GM18517 (cell line): ENCODE results near the gene FUT4.
"Not testable (repeated sequence)": the region's sequence is repeated elsewhere in the genome, so short reads cannot be mapped to it uniquely, and the experiment has no call there.

ENCODE experiments used
- ATAC-seq: cut with Tn5 transposase; IDR thresholded peaks from one replicate; pipeline ENCODE4 v1.9.1; 2021; ENCODE audit warnings: mild to moderate bottlenecking, moderate library complexity; ENCODE audit not compliant: unreplicated experiment

Gene FUT4

DNA sequence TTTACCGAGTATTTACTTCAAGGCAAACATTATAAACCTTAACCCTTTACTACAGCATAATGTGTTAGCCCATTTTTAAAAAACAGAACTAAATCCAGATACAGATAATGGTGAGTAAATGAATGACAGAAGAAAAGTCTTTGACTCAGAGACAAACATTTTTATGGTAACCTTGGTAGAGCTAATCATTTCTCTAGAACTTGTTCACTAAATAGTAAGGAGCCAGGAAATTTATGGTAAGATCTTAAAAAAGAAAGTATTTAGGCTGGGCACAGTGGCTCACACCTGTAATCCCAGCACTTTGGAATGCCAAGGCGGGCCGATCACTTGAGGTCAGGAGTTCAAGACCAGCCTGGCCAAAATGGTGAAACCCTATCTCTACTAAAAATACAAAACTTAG is 11.5 kb upstream of the FUT4 start:
- ATAC-seq: no peak

DNA sequence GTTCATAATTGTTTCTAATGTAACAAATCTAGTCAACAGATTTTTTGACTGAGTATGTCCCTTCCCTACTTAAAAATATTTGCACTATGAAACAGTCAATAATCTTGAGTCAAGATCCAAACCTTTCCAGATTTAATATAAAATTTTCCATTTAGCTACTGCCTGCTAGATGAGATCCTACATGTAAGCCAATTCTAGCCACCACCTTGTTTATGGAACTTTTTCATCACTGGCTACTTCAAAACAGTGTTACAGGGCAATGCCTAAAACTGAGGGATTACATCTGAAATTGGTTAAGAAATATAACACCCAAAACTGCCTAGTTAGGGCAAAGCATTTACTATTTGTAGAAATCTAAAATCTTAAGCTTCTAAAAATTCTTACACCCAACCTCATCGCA is 10.5 kb upstream of the FUT4 start:
- no peak for ATAC-seq

DNA sequence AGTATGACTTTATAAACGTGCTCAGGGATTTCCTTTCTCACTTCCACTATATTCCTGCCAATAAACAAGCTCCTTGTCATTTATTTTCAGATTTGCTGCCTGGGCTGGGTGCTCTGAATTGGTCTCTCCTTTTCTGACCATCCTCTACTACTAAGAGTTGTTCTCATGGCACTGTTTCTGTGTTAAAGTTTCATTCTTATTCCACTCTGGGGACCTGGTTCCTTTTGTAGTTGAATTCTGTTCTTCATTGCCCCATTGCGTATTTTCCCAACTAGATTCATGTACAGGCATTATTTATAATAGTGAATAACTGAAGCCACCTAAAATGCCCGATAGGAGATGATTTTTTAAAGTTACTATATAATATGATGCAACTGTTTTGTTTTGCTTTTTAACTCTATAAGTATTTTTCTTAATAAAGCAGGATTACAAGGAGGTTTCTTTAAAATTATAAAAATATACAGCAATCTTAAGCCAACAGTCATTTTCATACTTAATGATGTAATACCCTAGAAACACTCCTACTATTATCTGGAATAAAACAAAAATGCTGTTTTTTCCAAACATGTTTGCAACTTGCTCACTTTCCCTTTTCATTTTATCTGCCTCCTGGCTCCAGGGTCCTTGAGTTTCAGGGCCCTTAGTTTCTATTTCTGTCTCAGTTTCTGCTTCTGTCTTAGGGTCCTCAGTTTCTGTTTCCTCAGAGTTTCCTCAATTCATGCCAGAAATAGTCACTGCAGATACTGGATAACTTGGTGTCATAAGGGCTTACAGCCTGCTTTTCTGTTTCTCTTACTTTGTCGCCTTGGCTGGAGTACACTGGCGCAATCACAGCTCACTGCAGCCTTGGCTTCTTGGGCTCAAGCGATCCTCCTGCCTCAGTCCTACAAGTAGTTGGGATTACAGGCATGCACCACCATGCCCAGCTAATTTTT is 9.8 kb upstream of the FUT4 start:
- no peak for ATAC-seq

DNA sequence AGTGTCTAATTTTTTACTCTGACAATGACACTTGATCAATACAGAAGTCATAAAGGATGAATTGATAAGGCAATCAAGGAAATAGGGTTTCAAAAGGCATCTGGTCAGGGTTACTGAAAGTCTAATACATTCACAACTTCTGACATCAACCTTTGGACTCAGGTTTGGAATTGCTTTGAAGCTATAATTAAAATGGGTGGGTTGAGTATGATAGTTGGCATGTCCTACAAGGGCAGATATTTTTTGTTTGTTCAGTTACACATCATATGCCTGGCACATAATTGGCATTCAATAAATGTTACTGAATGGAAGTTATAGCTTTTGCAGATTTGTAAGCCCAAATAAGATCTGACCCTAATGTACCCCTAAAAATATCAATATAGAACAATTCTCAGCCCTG is 7.3 kb upstream of the FUT4 start:
- ATAC-seq: no peak

DNA sequence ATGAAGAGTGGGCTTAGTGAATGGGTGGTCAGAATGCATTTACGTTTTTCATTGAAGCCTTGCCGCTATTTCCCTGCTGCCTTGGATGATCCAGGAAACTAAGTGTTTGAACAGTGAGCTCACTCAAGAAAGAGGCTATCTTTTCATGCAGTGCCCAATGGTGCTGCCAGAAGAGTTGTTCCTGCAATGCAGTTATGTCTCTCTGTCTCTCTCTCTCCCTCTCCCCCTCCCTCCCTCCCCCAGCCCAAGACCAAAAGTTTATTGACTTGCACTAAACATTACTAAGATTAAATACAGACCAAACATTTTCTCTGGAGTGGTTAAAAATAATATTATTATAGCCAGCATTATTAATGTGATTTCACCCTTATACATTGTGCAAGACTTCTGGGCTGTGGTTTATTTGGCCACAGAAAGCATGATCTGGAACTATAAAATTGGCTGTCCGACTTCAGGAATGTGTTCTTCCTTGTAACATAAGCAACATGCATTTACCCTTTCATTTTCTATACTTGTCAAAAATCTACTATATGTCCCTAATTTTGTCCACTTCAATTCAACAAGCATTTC is 6.6 kb upstream of the FUT4 start:
- ATAC-seq: no peak

DNA sequence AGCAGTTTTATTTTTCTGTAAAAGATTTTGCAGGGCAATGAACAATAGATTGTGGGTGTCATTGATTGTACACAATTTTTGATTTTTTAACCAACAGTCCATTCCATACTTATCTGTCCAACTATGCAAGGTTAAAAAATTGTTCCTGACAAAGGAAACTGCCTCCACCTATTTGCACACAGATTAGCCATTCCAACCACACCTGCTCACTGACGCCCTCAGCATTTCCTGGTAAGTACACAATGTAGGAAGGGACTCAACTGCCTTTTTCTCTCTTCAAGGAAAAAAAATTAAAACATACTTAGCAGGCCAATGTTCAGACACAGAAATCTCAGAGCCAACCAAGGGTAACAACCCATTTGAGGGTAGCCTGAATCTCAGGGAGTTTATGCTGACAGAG is 4.3 kb upstream of the FUT4 start:
- ATAC-seq: no peak

DNA sequence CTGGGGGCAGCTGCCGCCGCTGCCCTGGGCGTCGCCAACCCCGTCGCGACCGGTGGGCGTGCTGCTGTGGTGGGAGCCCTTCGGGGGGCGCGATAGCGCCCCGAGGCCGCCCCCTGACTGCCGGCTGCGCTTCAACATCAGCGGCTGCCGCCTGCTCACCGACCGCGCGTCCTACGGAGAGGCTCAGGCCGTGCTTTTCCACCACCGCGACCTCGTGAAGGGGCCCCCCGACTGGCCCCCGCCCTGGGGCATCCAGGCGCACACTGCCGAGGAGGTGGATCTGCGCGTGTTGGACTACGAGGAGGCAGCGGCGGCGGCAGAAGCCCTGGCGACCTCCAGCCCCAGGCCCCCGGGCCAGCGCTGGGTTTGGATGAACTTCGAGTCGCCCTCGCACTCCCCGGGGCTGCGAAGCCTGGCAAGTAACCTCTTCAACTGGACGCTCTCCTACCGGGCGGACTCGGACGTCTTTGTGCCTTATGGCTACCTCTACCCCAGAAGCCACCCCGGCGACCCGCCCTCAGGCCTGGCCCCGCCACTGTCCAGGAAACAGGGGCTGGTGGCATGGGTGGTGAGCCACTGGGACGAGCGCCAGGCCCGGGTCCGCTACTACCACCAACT is 1.0 kb downstream of the FUT4 start:
- ATAC-seq: no peak

DNA sequence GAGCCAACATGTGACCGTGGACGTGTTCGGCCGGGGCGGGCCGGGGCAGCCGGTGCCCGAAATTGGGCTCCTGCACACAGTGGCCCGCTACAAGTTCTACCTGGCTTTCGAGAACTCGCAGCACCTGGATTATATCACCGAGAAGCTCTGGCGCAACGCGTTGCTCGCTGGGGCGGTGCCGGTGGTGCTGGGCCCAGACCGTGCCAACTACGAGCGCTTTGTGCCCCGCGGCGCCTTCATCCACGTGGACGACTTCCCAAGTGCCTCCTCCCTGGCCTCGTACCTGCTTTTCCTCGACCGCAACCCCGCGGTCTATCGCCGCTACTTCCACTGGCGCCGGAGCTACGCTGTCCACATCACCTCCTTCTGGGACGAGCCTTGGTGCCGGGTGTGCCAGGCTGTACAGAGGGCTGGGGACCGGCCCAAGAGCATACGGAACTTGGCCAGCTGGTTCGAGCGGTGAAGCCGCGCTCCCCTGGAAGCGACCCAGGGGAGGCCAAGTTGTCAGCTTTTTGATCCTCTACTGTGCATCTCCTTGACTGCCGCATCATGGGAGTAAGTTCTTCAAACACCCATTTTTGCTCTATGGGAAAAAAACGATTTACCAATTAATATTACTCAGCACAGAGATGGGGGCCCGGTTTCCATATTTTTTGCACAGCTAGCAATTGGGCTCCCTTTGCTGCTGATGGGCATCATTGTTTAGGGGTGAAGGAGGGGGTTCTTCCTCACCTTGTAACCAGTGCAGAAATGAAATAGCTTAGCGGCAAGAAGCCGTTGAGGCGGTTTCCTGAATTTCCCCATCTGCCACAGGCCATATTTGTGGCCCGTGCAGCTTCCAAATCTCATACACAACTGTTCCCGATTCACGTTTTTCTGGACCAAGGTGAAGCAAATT is 1.8 kb downstream of the FUT4 start:
- ATAC-seq: no peak

DNA sequence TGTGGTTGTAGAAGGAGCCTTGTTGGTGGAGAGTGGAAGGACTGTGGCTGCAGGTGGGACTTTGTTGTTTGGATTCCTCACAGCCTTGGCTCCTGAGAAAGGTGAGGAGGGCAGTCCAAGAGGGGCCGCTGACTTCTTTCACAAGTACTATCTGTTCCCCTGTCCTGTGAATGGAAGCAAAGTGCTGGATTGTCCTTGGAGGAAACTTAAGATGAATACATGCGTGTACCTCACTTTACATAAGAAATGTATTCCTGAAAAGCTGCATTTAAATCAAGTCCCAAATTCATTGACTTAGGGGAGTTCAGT is 2.4 kb downstream of the FUT4 start:
- no peak for ATAC-seq

DNA sequence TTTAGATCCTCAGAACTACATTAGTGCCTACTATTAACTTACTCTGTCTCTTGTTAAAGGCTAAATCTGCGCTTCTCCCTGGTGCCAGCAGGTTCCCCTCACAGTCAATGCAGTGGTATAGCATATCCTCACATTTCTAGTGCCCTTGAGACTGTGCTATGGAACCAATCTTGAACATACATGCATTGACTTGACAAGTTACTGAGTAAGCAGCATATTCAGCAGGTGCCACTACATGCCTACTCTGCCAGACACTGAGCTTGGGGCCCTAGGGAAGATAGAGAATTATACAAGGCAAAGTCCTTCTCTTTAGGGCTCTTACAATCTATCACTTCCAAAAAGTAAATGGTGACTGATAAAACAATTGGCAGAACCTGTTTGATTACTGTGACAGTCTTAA is 3.2 kb downstream of the FUT4 start:
- no peak for ATAC-seq

DNA sequence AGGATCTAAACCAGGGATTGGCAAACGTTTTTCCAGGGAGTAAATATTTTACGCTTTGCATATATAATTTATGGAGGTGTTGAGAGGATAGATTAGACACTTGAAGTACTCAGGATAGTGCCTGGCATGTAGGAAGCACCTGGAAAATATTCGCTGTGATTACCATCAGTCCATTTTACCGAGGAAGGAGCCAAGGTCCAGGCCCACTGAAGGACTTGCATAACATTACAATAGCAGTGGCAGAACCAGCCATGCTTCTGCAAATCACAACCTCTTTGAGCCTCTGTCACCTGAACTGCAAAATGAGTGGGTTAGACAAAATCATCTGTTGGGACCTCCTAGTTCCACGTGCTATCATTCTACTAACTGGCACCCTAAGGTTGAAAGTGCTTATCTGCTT is 5.4 kb downstream of the FUT4 start:
- ATAC-seq: no peak

DNA sequence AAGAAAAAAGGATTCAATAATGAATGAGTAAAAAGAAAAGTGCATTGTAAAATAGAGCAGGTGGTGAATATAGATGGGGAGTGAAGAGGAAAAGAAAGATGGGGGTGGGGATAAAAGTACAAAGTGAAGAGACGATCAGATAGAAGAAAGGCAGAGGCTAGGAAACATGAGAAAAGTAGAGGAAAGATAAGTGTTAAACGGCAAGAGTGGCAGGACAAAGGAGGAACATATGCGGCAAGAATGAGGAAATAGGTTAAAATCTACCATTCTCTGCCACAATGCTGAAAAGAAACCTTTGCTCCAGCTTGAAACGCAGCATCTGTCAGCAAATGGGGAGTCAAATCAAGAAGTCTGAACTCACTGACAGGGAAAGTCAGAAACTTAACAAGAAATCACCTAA is 6.8 kb downstream of the FUT4 start:
- ATAC-seq: no peak

DNA sequence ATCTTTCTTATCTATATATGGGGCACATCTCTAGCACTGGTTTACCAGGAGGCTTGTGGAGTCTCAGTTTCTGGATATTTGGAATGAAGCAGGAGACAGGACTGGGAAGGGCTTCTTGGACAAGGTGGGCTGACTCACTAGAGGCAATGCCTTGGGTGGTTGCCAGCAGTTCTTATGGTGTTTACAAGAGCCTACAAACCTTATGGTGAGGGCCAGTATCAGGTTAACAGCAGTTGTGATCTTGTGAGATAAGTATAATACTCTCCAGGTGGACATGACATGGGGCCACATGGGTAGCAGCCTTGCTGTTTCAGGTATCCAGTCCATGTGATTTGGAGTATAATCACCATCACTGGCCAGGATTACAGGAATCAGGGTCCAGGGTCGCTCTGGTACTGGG is 10.2 kb downstream of the FUT4 start:
- ATAC-seq: no peak

DNA sequence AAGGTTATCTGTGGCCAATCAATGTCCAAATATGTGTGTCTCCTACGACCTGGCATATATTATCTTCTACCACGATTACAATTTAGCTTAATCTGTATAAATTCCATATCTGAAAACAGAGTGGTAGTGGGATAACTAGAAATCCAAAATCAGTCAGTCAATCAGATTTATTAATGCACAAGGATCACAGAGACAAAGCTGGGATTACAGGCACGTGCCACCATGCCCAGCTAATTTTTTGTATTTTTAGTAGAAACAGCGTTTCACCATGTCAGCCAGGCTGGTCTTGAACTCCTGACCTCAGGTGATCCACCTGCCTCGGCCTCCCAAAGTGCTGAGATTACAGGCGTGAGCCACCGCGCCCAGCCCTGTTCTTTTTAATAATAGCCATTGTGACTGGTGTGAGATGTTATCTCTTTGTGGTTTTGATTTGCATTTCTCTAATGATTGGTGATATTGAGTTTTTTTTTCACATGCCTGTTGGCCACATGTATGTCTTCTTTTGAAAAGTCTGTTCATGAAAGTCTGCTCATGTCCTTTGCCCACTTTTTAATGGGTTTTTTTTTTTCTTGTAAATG is 12.1 kb downstream of the FUT4 start:
- not testable (repeated sequence) for ATAC-seq

DNA sequence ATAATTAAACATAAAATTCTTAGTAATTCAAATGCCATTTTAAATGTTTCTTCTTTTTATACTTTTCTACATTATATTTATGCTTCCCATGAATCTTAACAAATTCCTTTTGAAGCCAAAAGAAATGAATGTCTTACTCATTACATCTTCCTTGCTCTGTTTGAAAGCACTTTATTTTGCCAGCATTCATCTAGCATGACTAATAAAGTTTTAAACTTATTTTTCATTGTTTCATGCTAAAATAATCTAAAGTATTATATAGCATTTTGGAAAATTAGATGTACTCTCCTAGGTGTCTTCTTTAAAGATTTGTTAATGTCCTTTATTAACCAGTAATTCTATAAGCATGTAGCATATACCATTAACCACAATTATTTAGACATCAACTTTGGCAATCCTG is 13.7 kb downstream of the FUT4 start:
- ATAC-seq: no peak

DNA sequence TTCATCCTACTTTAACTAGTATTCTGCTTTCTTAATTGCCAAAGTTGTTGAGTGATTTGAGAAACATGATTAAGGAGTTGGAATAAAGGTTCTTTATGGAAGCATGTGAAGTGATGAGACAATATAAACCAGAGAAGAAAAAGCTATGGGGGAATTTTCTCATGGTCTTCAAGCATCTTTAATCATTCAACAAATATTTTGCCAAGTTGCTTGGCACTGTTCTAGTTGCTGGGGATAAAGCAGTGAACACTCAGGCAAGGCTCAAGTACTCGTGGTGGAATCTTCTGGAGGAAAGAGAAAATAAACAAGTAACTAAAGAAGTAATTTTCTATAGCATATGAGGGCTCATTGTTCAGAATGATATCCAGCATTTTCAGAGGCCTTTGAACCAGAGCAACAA is 14.3 kb downstream of the FUT4 start:
- ATAC-seq: no peak

DNA sequence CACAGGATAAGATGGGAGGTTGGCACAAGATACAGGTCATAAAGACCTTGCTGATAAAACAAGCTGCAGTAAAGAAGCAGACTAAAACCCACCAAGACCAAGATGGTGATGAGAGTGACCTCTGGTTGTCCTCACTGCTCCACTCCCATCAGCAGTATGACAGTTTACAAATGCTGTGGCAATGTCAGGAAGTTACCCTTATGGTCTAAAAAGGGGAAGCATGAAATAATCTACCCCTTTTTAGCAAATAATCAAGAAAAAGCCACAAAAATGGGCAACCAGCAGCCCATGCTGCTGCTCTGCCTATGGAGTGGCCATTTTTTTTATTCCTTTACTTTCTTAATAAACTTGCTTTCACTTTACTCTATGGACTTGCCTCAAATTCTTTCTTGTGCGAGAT is 14.7 kb downstream of the FUT4 start:
- ATAC-seq: peak; percentile 57

DNA sequence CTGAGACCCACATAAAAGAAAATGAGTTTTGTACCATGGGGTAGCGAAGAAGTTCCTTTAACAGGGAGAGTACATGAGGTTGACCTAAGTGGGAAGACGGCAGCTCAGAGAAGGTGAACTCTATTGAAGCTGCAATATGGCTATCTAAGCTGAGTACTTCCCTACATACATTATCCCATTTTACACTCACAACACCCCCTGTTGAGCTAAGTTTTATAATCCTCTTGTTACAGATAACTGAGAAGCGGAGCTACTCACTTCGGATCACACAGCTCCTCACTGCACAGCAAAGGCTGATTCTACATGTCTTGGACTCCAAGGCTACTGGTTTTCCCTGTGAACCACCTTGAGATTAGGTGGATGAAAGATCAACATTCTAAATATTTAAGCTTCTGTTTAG is 15.2 kb downstream of the FUT4 start:
- ATAC-seq: no peak

DNA sequence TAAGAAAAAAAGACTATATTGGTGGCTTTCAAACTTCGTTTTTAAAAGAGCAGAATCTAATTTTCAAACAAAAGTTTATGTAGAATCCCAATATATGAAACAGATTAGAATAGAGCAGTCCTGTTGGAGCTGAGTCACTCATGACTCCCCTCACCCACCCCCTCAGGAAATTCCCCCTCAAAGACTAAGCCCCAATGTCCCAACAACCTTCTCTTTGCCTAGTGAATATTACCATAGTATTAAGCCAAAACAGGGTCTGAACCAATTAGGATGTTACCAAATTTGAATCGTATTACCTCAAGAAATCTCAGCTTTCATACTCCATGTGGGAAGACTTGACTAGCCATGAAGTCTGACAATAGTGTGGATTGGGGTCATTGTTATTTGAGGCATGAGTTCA is 15.6 kb downstream of the FUT4 start:
- ATAC-seq: no peak

DNA sequence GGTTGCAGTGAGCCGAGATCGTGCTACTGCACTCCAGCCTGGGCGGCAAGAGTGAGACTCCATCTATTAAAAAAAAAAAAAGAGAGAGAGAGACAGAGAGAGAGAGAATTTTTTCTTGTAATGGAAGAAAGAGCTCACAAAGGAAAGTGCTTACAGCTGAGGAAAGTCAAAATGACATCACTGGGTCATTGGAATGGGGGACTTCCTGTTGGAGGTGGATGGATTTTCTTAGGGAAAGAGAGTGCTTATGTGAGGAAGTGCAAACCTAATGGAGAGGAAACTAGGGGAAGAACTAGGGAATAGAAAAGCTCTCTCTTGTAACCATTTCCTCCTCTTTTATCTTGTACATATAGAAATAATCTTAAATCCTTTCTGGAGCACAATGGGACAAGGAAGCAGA is 17.1 kb downstream of the FUT4 start:
- ATAC-seq: no peak
